Neural cell (in vitro differentiated cells): ENCODE results near the gene MYO10. TPM values are rescaled to one million over a fixed set of nuclear protein-coding genes. Genes with fewer than 3 reads are reported as not detected.

Experiments used
- H2AFZ ChIP-seq: fragments of 200-600, 300-800 bp; sonication (generic), shearing (Covaris generic); 2 replicates; pipeline ENCODE4 v1.6.0; 2014; ENCODE audit warnings: low read depth, mild to moderate bottlenecking, antibody characterized with exemption, low read length, moderate library complexity
- H3F3A ChIP-seq: fragments of 200-600 bp; shearing (Covaris generic); 2 replicates; pipeline ENCODE4 v1.6.1; 2016; ENCODE audit warnings: mild to moderate bottlenecking, moderate library complexity, mixed read lengths, antibody characterized with exemption, low read length; ENCODE audit not compliant: insufficient read depth, poor library complexity, severe bottlenecking
- H3K27ac ChIP-seq: fragments of 200-600, 300-800 bp; sonication (generic), shearing (Covaris generic); 2 replicates; pipeline ENCODE4 v1.5.1; 2014; ENCODE audit warnings: mild to moderate bottlenecking, low read length, moderate library complexity
- H3K27me3 ChIP-seq: fragments of 300-800, 200-600 bp; sonication (generic), shearing (Covaris generic); 2 replicates; pipeline ENCODE4 v1.6.0; 2014; ENCODE audit warnings: mild to moderate bottlenecking, low read depth, low read length, moderate library complexity; ENCODE audit not compliant: insufficient read depth
- H3K36me3 ChIP-seq: fragments of 300-800, 200-600 bp; sonication (generic), shearing (Covaris generic); 2 replicates; pipeline ENCODE4 v1.5.1; 2014; ENCODE audit warnings: mild to moderate bottlenecking, antibody characterized with exemption, low read length, moderate library complexity; ENCODE audit not compliant: insufficient read depth
- H3K4me2 ChIP-seq: fragments of 300-800, 200-600 bp; sonication (generic), shearing (Covaris generic); 2 replicates; pipeline ENCODE4 v1.6.0; 2014; ENCODE audit warnings: mild to moderate bottlenecking, low read length
- H3K4me3 ChIP-seq: fragments of 300-800, 200-600 bp; sonication (generic), shearing (Covaris generic); 2 replicates; pipeline ENCODE4 v1.5.1; 2014; ENCODE audit warnings: mild to moderate bottlenecking, low read length, moderate library complexity
- H3K79me2 ChIP-seq: fragments of 200-600 bp; shearing (Covaris generic); replicated peaks from 2 replicates; pipeline ENCODE4 v1.6.0; 2014; ENCODE audit warnings: mild to moderate bottlenecking, low read length, moderate library complexity; ENCODE audit not compliant: insufficient read depth
- H3K9ac ChIP-seq: fragments of 300-800, 200-600 bp; sonication (generic), shearing (Covaris generic); 2 replicates; pipeline ENCODE4 v1.6.1; 2016; ENCODE audit warnings: mild to moderate bottlenecking, low read length, mixed read lengths
- H3K9me2 ChIP-seq: fragments of 200-600 bp; shearing (Covaris generic); 2 replicates; pipeline ENCODE4 v1.6.1; 2016; ENCODE audit warnings: mild to moderate bottlenecking, low read length, mixed read lengths; ENCODE audit not compliant: insufficient read depth
- H3K9me3 ChIP-seq: fragments of 200-600, 300-800 bp; sonication (generic), shearing (Covaris generic); 2 replicates; pipeline ENCODE4 v1.6.1; 2016; ENCODE audit warnings: mild to moderate bottlenecking, mixed run types, low read length, moderate library complexity, mixed read lengths
- H4K20me1 ChIP-seq: fragments of 200-600 bp; shearing (Covaris generic); 2 replicates; pipeline ENCODE4 v1.6.1; 2016; ENCODE audit warnings: mild to moderate bottlenecking, mixed run types; ENCODE audit not compliant: insufficient read depth
- CTCF ChIP-seq: fragments of 450-650 bp; IDR thresholded peaks from 2 replicates; pipeline ENCODE4 v1.5.1; 2014; ENCODE audit warnings: antibody characterized with exemption, mild to moderate bottlenecking, moderate library complexity; ENCODE audit not compliant: poor library complexity, severe bottlenecking
- EP300 ChIP-seq: fragments of 450-650 bp; conservative IDR thresholded peaks from 2 replicates; pipeline ENCODE4 v1.6.1; 2014; ENCODE audit warnings: antibody characterized with exemption, mild to moderate bottlenecking, moderate library complexity; ENCODE audit not compliant: poor library complexity, severe bottlenecking
- EZH2 ChIP-seq: fragments of 200-600, 300-800 bp; shearing (Covaris generic), sonication (generic); IDR thresholded peaks from 2 replicates; pipeline ENCODE4 v1.6.1; 2014; ENCODE audit warnings: antibody characterized with exemption, low read length, borderline replicate concordance, mild to moderate bottlenecking; ENCODE audit not compliant: insufficient read depth, poor library complexity, severe bottlenecking
- MXI1 ChIP-seq: fragments of 450-650 bp; conservative IDR thresholded peaks from 2 replicates; pipeline ENCODE4 v1.6.1; 2014; ENCODE audit warnings: antibody characterized with exemption, mild to moderate bottlenecking; ENCODE audit not compliant: poor library complexity, severe bottlenecking
- POLR2AphosphoS5 ChIP-seq: IDR thresholded peaks from 2 replicates; pipeline ENCODE4 v1.6.1; 2012
- RAD21 ChIP-seq: fragments of 450-650 bp; conservative IDR thresholded peaks from 2 replicates; pipeline ENCODE4 v1.6.1; 2014; ENCODE audit warnings: antibody characterized with exemption, mild to moderate bottlenecking, moderate library complexity
- REST ChIP-seq: IDR thresholded peaks from 2 replicates; pipeline ENCODE4 v1.6.1; 2012; ENCODE audit warnings: borderline replicate concordance
- SMC3 ChIP-seq: fragments of 450-650 bp; conservative IDR thresholded peaks from 2 replicates; pipeline ENCODE4 v1.6.1; 2014; ENCODE audit warnings: antibody characterized with exemption, mild to moderate bottlenecking, moderate library complexity; ENCODE audit not compliant: poor library complexity
- TAF1 ChIP-seq: IDR thresholded peaks from 2 replicates; pipeline ENCODE4 v1.6.1; 2012; ENCODE audit warnings: low read depth
- polyA plus RNA-seq: library from polyadenylated mRNA; depleted of rRNA; stranded (reverse); fragments of >200 nt; gene quantifications from 2 replicates; pipeline ENCODE4 v1.2.3, GENCODE V29; 2014

MYO10 gene
- polyA plus RNA-seq, 1 donor from 2014 or later: 3.2 TPM

- H4K20me1 ChIP-seq: no peaks in the 10 kb centered on the region
- no peak overlapping the region for H3K27ac ChIP-seq
- no peak overlapping the region for H3K9ac ChIP-seq
- no peaks in the 10 kb centered on the region for H3K9me3 ChIP-seq
- H3K27me3 ChIP-seq: no peaks in the 10 kb centered on the region
- H3F3A ChIP-seq: no peaks in the 10 kb centered on the region
- TF ChIP-seq POLR2AphosphoS5 (no peak), EZH2 (no peak), EP300 (no peak), SMC3 (no peak)
- H3K79me2 ChIP-seq: no peaks in the 10 kb centered on the region
- no peaks in the 10 kb centered on the region for H3K9me2 ChIP-seq
- H3K4me3 ChIP-seq: no peak overlapping the region
- no peak overlapping the region for H3K4me2 ChIP-seq
- H3K36me3 ChIP-seq: no peaks in the 10 kb centered on the region
- no peak overlapping the region for H2AFZ ChIP-seq
Observed at GRCh38 chr5:16849775-16850174, 86.3 kb downstream of the MYO10 start.

GRCh38 chr5:16849181-16849580, 86.9 kb downstream of the MYO10 start:
- Histone ChIP-seq H2AFZ (no peak overlapping the region), H3K9ac (no peak overlapping the region), H3F3A (no peaks in the 10 kb centered on the region), H3K36me3 (no peaks in the 10 kb centered on the region), H3K27me3 (no peaks in the 10 kb centered on the region), H4K20me1 (no peaks in the 10 kb centered on the region), H3K4me2 (no peak overlapping the region), H3K4me3 (no peak overlapping the region), H3K9me2 (no peaks in the 10 kb centered on the region), H3K79me2 (no peaks in the 10 kb centered on the region), H3K9me3 (no peaks in the 10 kb centered on the region), H3K27ac (no peak overlapping the region)
- TF ChIP-seq RAD21 (no peak), CTCF (no peak), POLR2AphosphoS5 (no peak), TAF1 (no peak), EP300 (no peak), REST (no peak), EZH2 (no peak), SMC3 (no peak), MXI1 (no peak)

DNA sequence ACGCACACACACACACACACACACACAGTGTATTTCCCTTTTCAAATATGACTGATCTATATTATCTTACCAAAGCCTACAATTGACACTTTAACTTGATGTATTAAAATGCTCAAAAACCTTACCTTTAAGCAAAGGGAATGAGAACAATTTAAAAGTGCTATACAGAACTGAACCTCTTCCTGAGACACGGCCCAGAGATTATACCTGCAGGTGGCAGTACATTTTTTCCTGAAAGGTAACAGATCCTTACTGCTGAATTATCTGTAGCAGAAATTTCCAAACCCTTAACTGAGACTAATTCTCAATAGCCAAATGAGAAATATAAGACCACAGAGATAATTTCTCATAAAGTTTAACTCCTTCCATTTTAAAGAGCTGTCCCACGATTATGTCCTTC, 91.1 kb downstream of the MYO10 start:
- TF ChIP-seq POLR2AphosphoS5 (no peak), REST (no peak), CTCF (peak; percentile 39)
- Histone ChIP-seq H3K9me3 (no peaks in the 10 kb centered on the region), H3K4me2 (no peak overlapping the region), H3K79me2 (no peaks in the 10 kb centered on the region), H4K20me1 (no peaks in the 10 kb centered on the region), H3K9me2 (no peaks in the 10 kb centered on the region), H3K27me3 (no peaks in the 10 kb centered on the region), H3F3A (no peaks in the 10 kb centered on the region), H3K27ac (no peak overlapping the region), H3K4me3 (no peak overlapping the region), H3K36me3 (no peaks in the 10 kb centered on the region), H3K9ac (no peak overlapping the region), H2AFZ (no peak overlapping the region)
